C4-2B (cell line): ENCODE measurements around the gene BNC2.

Source experiments
- H3K27ac ChIP-seq: fragments of 450-650 bp; 2 replicates; pipeline ENCODE4 v1.5.1; 2017
- ZFX ChIP-seq: fragments of 450-650 bp; IDR thresholded peaks from 2 replicates; pipeline ENCODE4 v1.6.1; 2017
- TF ChIP-seq, protein P1 (sequence below): fragments of 450-650 bp; conservative IDR thresholded peaks from 2 replicates; pipeline ENCODE4 v1.5.1; 2017; ENCODE audit warnings: mild to moderate bottlenecking

Gene BNC2

DNA sequence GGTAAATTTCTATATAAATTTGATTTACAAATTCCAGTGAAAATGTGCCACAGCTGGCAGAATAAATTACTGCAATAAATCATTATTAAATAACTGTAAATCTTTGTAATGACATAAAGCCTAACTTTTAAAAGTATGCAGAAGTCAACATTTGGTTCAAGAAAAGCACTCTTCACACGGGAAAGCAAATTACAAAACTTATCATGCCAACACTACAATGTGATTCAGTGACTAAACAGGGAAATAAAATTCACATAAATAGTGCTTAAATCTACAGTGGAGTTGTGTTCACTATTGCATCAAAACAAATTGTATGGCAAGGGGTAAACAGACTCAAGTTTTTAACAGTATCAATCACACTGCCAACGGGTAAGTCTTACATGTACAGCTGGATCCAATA is 117.2 kb downstream of the BNC2 start:
- TF ChIP-seq ZFX = no peak
- TF ChIP-seq, protein P1, sequence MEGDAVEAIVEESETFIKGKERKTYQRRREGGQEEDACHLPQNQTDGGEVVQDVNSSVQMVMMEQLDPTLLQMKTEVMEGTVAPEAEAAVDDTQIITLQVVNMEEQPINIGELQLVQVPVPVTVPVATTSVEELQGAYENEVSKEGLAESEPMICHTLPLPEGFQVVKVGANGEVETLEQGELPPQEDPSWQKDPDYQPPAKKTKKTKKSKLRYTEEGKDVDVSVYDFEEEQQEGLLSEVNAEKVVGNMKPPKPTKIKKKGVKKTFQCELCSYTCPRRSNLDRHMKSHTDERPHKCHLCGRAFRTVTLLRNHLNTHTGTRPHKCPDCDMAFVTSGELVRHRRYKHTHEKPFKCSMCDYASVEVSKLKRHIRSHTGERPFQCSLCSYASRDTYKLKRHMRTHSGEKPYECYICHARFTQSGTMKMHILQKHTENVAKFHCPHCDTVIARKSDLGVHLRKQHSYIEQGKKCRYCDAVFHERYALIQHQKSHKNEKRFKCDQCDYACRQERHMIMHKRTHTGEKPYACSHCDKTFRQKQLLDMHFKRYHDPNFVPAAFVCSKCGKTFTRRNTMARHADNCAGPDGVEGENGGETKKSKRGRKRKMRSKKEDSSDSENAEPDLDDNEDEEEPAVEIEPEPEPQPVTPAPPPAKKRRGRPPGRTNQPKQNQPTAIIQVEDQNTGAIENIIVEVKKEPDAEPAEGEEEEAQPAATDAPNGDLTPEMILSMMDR = no peak

DNA sequence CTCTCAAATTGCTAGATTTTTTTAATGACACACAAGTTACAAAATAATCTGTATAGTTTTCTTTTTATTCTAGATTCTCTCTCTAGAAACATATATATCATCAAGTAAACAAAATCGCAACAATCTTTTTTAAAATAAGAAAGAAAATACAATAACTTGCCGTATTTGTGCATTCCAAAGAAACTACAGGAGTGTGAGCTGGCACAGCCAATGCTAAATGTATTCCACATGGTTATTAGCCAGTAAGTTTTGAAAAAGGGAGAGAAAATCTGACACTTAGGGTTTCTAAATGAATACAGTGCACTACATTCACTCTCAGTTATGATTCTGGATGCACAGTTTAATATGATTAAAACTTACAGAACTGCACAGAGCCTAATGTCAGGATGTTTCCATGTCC is 117.9 kb downstream of the BNC2 start:
- no peak overlapping the region for H3K27ac ChIP-seq
- TF ChIP-seq, protein P1 = no peak
- TF ChIP-seq ZFX = no peak

More for the DNA sequence above, 117.2 kb downstream of the BNC2 start:
- no peak overlapping the region for H3K27ac ChIP-seq

DNA sequence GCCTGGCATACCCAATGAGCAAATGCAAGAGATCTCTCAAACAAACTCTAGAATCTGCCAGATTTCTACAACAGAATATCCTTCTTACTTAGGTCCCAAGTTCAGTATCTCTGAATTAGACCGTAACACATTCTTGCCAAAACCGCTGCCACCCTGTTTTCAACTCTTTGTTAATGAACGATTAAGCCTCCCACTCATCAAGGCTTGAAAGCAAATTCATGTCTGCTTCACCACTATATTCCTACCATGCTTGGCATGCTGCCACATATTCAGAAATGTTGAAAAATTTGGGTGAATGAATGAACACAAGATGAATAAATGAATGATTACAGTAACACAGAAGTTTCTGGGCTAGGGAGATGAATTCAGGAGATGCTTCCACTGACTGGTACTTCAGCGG is 119.9 kb downstream of the BNC2 start:
- TF ChIP-seq, protein P1 = no peak
- TF ChIP-seq ZFX = no peak
- H3K27ac ChIP-seq = no peak overlapping the region

DNA sequence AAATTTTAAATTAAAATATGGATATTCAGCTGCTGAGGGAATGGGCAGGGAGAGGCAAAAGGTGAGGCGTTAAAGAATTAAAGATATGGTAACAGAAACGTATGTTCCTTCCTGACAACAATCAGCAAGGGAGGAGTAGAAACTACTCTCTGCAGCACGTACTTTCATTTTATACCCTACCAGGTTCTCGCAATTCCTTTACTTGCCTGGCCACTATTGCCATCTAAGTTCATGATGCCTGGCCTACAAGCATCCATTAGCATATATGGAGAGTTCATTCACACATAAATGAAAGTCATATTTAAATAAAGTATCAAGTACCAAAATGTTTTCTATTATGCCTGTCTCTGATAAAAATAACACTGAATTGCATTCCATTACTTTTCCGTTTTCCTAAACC is 125.1 kb downstream of the BNC2 start:
- no peak overlapping the region for H3K27ac ChIP-seq
- TF ChIP-seq, protein P1 = no peak
- TF ChIP-seq ZFX = no peak

DNA sequence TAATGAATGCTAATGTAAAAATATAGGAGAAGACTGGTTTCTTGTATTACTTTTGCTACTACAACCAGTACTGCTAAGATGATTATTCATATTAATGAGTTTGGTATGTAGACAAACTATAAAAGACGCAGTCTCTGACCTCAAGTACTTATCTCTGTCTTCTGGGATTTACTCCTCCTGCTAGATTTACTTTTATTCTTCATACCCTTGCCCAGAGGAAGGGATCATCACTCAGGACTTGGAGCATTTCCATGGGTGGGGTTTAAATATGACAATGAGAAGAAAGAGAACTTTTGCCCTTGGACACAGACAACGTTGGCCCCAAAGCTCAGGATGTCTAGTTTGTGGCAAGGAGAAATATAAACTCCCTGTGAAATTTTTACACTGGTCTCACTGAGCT is 126.1 kb downstream of the BNC2 start:
- no peak for TF ChIP-seq ZFX
- TF ChIP-seq, protein P1 = no peak

DNA sequence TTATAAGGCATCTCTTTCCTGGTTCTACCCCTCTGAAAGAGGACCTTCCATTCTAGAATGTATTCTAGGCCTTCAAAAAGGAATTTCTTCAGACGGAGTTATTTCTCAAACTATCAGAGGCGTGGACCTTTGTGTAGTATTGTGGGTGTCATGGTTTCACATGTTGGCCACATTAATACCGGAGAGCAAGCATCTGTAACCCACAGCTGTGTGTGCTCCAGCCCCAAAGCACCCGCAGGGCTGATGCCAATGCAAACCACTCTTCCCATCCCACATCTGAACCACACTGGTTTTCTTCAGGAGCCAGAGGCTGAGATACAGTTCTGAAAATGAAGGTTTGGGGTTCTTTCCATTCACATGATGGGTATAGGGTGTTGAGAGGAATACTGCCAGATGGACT is 127.1 kb downstream of the BNC2 start:
- TF ChIP-seq, protein P1 = no peak
- TF ChIP-seq ZFX = no peak
- H3K27ac ChIP-seq = no peak overlapping the region

More for the DNA sequence above, 126.1 kb downstream of the BNC2 start:
- H3K27ac ChIP-seq = no peak overlapping the region

DNA sequence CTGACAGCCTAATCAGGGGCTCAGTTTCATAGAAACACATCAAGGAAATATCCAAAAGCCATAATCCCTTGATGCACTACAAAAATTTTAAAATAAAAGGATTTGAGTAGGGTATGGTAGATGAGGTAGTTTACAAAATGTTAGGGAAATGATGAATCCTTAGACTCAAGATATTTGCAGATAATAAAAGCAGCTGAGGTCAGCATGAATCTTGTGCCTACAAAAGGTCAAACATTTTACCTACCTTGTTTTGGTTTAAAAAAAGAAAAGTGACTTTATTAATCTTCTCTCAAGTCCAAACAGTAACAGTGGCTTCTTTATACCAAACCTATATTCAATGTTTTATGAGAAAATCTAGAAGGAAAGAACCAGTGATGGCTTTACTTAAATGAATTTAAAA is 135.5 kb downstream of the BNC2 start:
- no peak for TF ChIP-seq ZFX
- TF ChIP-seq, protein P1 = no peak
- H3K27ac ChIP-seq = no peak overlapping the region
